WI38 (cell line): Measurements from ENCODE around the gene FKRP.

Experiments
- H3K4me3 ChIP-seq: 2 replicates; pipeline ENCODE4 v1.5.1; 2011; ENCODE audit warnings: low read depth, mild to moderate bottlenecking, control low read depth, low read length
- TF ChIP-seq, protein P1 (sequence below): IDR thresholded peaks from 2 replicates; pipeline ENCODE4 v1.5.1; 2012; ENCODE audit warnings: low read depth, mild to moderate bottlenecking, control low read depth, low read length

The FKRP gene

GRCh38 chr19:46730187-46730586 lies 15.7 kb upstream of the FKRP start:
- no peak overlapping the region for H3K4me3 ChIP-seq
- TF ChIP-seq, protein P1, sequence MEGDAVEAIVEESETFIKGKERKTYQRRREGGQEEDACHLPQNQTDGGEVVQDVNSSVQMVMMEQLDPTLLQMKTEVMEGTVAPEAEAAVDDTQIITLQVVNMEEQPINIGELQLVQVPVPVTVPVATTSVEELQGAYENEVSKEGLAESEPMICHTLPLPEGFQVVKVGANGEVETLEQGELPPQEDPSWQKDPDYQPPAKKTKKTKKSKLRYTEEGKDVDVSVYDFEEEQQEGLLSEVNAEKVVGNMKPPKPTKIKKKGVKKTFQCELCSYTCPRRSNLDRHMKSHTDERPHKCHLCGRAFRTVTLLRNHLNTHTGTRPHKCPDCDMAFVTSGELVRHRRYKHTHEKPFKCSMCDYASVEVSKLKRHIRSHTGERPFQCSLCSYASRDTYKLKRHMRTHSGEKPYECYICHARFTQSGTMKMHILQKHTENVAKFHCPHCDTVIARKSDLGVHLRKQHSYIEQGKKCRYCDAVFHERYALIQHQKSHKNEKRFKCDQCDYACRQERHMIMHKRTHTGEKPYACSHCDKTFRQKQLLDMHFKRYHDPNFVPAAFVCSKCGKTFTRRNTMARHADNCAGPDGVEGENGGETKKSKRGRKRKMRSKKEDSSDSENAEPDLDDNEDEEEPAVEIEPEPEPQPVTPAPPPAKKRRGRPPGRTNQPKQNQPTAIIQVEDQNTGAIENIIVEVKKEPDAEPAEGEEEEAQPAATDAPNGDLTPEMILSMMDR: no peak

GRCh38 chr19:46730595-46730994 lies 15.3 kb upstream of the FKRP start:
- TF ChIP-seq, protein P1: no peak
- H3K4me3 ChIP-seq: no peak overlapping the region

DNA sequence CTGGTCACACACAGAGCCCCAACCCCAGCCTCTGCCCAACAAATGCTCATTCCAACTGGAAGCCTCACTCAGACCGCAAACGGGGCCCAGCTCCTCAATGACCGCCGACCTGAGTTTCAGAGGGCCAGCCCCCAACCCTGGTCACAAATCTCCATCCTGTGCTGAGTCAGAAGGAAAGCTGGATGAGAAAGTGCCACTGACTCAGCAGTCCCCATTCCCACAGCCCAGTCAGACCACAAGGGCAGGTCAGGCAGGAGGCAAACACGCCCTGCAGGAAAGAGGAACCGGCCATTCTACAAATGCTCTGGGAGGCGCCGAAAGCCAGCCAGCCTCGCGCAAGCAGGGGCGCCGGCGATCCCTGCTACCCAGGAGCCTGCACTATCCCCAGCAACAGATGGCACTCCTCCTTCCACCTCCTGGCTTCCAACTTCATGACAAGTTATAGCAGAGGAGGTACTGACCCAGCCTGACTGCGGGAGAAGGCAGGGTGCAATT lies 14.8 kb upstream of the FKRP start:
- H3K4me3 ChIP-seq: no peak overlapping the region
- TF ChIP-seq, protein P1: no peak

DNA sequence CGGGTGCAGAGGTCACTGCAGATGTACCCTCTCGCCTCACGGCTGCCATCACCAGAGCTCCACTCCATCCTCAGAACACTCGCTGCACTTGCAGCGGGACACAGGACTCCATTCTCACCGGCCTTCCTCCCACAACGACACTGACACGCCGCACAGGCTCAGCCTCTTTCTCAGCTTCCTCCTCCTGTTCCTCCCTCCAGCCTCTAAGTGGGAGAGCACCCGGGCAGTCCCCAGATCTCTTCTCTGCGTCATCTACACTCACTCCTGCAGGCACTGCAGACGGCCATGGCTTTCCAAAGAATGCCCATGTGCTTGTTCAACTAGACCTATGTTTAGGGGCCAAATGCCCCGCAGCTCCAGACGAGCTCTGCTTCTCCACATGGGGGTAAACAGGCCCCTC lies 14.3 kb upstream of the FKRP start:
- no peak overlapping the region for H3K4me3 ChIP-seq
- TF ChIP-seq, protein P1: no peak

DNA sequence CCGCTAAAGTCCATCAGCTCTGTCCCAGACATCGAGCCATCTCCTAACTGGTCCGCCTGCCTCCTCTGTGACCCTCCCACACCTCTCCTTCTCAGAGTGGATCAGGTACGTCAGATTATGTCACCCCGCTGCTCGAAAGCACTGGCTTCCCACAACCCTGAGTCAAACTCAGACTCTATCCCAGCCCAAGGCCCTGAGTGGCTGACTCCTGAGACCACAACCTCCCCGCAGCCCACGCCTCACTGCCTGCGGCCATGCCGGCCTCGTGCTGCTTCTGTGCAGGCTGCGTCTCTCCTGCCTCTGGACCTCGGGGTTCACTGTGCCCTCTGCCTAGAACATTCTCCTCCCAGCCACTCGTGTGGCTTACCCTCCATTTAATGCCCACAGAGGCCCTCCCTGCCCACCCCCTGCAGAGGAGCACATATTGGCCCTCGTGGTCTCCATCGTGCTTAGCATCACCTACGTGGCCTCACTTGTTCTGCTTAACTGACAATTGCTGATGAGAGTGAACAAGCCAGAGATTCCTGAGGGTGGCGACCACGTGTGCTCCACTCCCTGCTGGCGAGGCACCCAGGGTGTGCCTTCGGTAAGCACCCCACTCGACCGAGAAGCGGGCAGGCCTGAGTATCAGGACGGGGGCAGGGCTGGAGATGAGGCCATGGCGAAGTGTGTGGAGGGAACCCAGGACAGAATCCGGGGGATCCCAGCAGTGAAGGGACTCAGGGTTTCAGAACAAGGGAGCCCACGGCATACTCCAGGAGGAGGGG lies 13.5 kb upstream of the FKRP start:
- TF ChIP-seq, protein P1: no peak
- no peak overlapping the region for H3K4me3 ChIP-seq

- no peak overlapping the region for H3K4me3 ChIP-seq
- TF ChIP-seq, protein P1: no peak
Observed at GRCh38 chr19:46732966-46733689, 12.7 kb upstream of the FKRP start.
